VCaP (cell line): ENCODE data around the gene GNB3.

ENCODE experiments used
- H3K27ac ChIP-seq: fragments of 450-650 bp; 2 replicates; pipeline ENCODE4 v1.5.1; 2017
- CTCF ChIP-seq: fragments of 450-650 bp; conservative IDR thresholded peaks from 2 replicates; pipeline ENCODE4 v1.5.1; 2017; ENCODE audit warnings: mild to moderate bottlenecking, moderate library complexity

GNB3 gene

GRCh38 chr12:6894321-6894720, 53.6 kb downstream of the GNB3 start:
- no peak overlapping the region for H3K27ac ChIP-seq
- no peak for TF ChIP-seq CTCF
